MM.1S (cell line): Measurements from ENCODE around the gene SNRPA.
"Not testable (repeated sequence)": the region's sequence is repeated elsewhere in the genome, so short reads cannot be mapped to it uniquely, and the experiment has no call there.

Experiments used
- CTCF ChIP-seq: fragments of 300-600 bp; sonication (generic); IDR thresholded peaks from 2 replicates; pipeline ENCODE4 v1.5.1; 2016; ENCODE audit warnings: antibody characterized with exemption, low read length, mixed read lengths
- EZH2 ChIP-seq: fragments of 300-600 bp; sonication (generic); optimal IDR thresholded peaks from 2 replicates; pipeline ENCODE3; 2017; ENCODE audit warnings: low read depth, mild to moderate bottlenecking, antibody characterized with exemption, low read length, mixed read lengths
- EZH2phosphoT487 ChIP-seq: fragments of 300-600 bp; sonication (generic); IDR thresholded peaks from 2 replicates; pipeline ENCODE4 v1.6.1; 2018; ENCODE audit warnings: antibody characterized with exemption, low read length

- not testable (repeated sequence) for TF ChIP-seq EZH2, CTCF, EZH2phosphoT487
Measured at GRCh38 chr19:40766385-40766784, 15.4 kb downstream of the SNRPA start.
